Esophagus muscularis mucosa (tissue), 3 donors: ENCODE measurements around the gene OGA.

Experiments used
- POLR2A ChIP-seq: fragments of 450-650 bp; IDR thresholded peaks from one replicate; pipeline ENCODE4 v1.6.1; 2017; ENCODE audit warnings: antibody characterized with exemption, moderate library complexity, mild to moderate bottlenecking, low read depth
- TF ChIP-seq, protein P1 (sequence below), 3 experiments: fragments of 200-600 bp in 2 of 3; fragments of 450-650 bp in 1 of 3; sonication (generic) in 2 of 3; IDR thresholded peaks; one replicate each; pipeline ENCODE4 v1.5.1; 2017 to 2019; ENCODE audit warnings: antibody characterized with exemption in 3 of 3, mild to moderate bottlenecking in 2 of 3, moderate library complexity in 1 of 3

DNA sequence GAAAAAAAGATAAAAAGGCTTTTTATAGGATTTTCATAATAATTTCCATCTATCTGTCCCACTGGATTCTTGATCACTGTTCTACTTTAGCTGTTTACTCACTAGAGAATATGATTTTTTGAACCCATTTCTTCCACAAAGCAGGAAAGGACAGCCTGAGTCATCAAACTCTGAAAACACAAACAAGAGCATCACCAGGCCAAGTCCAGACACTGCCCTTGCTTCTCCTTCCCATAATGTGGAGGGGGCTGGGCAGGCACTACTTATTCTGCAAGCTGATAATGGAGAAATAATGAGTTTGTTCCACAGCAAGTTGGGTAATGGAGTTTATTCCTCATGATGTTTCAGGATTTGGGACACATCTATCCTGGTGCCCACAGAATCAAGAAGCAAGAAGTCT, 38.4 kb upstream of the OGA start:
- TF ChIP-seq, protein P1, sequence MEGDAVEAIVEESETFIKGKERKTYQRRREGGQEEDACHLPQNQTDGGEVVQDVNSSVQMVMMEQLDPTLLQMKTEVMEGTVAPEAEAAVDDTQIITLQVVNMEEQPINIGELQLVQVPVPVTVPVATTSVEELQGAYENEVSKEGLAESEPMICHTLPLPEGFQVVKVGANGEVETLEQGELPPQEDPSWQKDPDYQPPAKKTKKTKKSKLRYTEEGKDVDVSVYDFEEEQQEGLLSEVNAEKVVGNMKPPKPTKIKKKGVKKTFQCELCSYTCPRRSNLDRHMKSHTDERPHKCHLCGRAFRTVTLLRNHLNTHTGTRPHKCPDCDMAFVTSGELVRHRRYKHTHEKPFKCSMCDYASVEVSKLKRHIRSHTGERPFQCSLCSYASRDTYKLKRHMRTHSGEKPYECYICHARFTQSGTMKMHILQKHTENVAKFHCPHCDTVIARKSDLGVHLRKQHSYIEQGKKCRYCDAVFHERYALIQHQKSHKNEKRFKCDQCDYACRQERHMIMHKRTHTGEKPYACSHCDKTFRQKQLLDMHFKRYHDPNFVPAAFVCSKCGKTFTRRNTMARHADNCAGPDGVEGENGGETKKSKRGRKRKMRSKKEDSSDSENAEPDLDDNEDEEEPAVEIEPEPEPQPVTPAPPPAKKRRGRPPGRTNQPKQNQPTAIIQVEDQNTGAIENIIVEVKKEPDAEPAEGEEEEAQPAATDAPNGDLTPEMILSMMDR (IDR thresholded peaks at IDR 0.05) = no peak
- no peak for TF ChIP-seq POLR2A
